Esophagus (tissue), 2 donors: ENCODE results near the gene HYAL1. TPM values are rescaled to one million over a fixed set of nuclear protein-coding genes. Genes with fewer than 3 reads are reported as not detected.

Experiments
- H3K27ac ChIP-seq, 2 donors: one replicate each; pipeline ENCODE4 v1.5.1; 2013; ENCODE audit warnings: low read depth in 2 of 2, mild to moderate bottlenecking in 2 of 2, inconsistent platforms in 1 of 2, low read length in 1 of 2, moderate library complexity in 1 of 2
- H3K27me3 ChIP-seq, 2 donors: one replicate each; pipeline ENCODE4 v1.6.1; 2013; ENCODE audit warnings: low read length in 2 of 2, control low read depth in 1 of 2, mild to moderate bottlenecking in 1 of 2; ENCODE audit not compliant: insufficient read depth in 2 of 2, control insufficient read depth in 1 of 2
- H3K36me3 ChIP-seq, 2 donors: one replicate each; pipeline ENCODE4 v1.6.1; 2013; ENCODE audit warnings: low read length in 1 of 2; ENCODE audit not compliant: control insufficient read depth in 2 of 2, insufficient read depth in 2 of 2
- H3K4me1 ChIP-seq, 2 donors: one replicate each; pipeline ENCODE4 v1.6.1; 2013; ENCODE audit warnings: low read length in 1 of 2; ENCODE audit not compliant: control insufficient read depth in 2 of 2, insufficient read depth in 2 of 2
- H3K4me3 ChIP-seq, 2 donors: one replicate each; pipeline ENCODE4 v1.5.1; 2013; ENCODE audit warnings: low read length in 2 of 2, mild to moderate bottlenecking in 2 of 2, low read depth in 1 of 2, moderate library complexity in 1 of 2
- H3K9me3 ChIP-seq, 2 donors: one replicate each; pipeline ENCODE4 v1.6.1; 2013; ENCODE audit warnings: mild to moderate bottlenecking in 2 of 2, low read depth in 1 of 2, low read length in 1 of 2, moderate library complexity in 1 of 2; ENCODE audit not compliant: control insufficient read depth in 2 of 2, insufficient read depth in 1 of 2
- WGBS, 2 donors: extraction: QIAGEN DNeasy Blood & Tissue Kit; methylation state at CpG; one replicate each; pipeline ENCODE4 v1.1.7; 2013; 5-methylcytosine and 5-hydroxymethylcytosine counted together
- polyA plus RNA-seq, 2 donors: library from polyadenylated mRNA; stranded (reverse); fragments of 200-250 nt; gene quantifications; one replicate each; pipeline ENCODE4 v1.2.3, GENCODE V29; 2013
- donor health status: healthy with polysubstance abuse.
- donor health status: Bipolar disorder and iron deficiency.

HYAL1 gene
- polyA plus RNA-seq, result 1 to 10 TPM; 3.2 to 4.2 TPM

DNA sequence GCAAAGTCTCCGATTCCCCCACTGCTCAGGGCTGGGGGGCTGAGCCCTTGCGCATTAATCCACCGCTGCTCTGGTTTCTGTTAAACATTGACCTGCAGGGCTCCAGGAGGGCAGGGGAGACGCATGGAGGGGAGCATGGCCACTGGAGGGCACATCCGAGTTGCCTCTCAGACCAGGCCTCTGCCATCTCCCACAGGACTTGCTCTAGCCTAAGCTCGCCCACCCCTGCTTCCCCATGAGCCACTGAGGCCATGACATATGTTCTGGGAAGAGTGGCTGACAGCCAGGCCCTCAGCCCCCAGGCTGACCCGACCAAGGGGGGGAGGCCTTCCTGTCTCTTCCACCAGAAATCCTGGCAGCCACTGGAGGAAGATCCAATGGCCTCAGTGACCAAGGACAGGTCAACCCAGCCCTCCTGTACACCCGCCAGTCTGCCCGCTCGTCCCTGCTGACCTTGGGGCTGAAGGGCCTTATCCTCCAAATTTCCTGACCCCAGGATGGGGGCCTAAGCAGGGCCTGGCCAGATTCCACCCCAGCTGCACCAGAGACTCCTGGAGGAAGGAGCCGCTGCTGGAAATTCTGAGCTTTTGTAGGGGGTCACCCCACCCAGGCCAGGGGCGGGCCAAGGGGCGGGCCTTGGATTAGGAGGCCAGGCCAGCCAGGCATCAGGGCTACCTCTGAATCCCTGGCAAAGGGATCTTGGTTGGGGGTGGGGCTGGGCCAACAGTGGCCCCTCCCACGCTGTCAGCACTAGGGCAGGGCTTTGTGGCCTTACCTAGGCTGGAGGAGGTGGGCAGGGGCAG lies at the start of gene HYAL1:
Gene HYAL1 (minus strand): TSS at position 562 of the 803 bp plus-strand sequence. CDS start 618 bp downstream, outside the sequence.
- Histone ChIP-seq H3K9me3 (no peaks in the 10 kb centered on the region), H3K27me3 (no peaks in the 10 kb centered on the region), H3K4me1 (peaks cover 9 to 28% of the 10 kb centered on the region in 2 donors), H3K27ac (peak within 1 kb of the TSS; percentile 58 to 71), H3K36me3 (no peaks in the 10 kb centered on the region), H3K4me3 (peak within 1 kb of the TSS in 1 of 2 donors; percentile 9)
- 54 to 59% methylated on average over 14 of the region's 14 CpGs for WGBS, 2 donors

GRCh38 chr3:50352781-50353180 lies 49.4 kb upstream of the HYAL1 start:
- H3K27ac ChIP-seq, result no peak overlapping the region
- no peaks in the 10 kb centered on the region for H3K9me3 ChIP-seq
- H3K4me1 ChIP-seq, result peaks cover 13 to 39% of the 10 kb centered on the region in 2 donors
- H3K27me3 ChIP-seq, result no peaks in the 10 kb centered on the region
- peaks cover 20 to 47% of the 10 kb centered on the region in 2 donors for H3K36me3 ChIP-seq
- no peak overlapping the region for H3K4me3 ChIP-seq
- 19 to 31% methylated on average over 2 of the region's 2 CpGs for WGBS, 2 donors

- Histone ChIP-seq H3K4me3 (peak overlapping the region; percentile 68 to 71), H3K4me1 (peaks cover 4 to 27% of the 10 kb centered on the region in 2 donors), H3K27ac (peak overlapping the region; percentile 88 to 95), H3K9me3 (no peaks in the 10 kb centered on the region), H3K36me3 (peaks cover 20 to 40% of the 10 kb centered on the region in 2 donors), H3K27me3 (no peaks in the 10 kb centered on the region)
- WGBS, 2 donors, result 38 to 40% methylated on average over 11 of the region's 11 CpGs
These were observed 47.9 kb upstream of the HYAL1 start for GRCh38 chr3:50351323-50351697.

DNA sequence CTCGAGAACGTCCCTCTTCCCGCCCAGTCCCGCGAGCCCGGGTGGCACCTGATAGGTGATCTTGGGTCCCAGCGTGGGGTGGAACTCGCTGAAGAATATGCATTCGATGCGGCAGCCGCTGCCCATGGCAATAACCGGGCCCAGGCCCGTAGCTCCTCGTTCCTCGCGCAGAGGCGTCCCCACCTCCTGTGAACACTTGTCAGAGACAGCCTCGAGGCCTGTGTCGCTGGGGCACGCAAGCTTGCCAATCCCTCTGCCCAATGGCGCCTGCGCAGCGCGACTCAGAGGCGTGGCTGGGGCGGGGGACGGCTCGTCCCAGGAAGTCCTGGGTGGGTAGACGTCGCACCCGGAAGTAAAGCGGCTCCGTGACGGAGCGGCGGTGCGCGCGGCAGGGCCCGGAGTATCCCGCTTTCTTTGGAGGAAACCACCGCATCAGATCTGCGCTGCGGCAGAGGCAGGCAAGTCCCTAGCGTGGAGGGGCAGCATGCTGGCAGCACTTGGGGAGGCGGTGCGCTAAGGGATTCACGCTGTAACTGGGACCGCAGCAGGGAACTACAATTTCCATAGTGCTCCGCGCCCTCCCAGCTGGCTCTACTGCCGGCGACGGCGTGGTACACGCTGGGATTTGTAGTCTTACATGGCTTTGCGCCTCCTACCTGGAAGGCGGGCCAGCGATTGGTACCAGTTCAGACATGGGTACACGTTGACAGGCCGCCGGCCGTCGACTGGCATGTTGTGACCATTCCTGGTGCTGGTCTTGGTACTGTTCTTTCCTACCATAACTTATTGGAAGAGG lies 47.4 kb upstream of the HYAL1 start, which contains the start of the genes CYB561D2 and NPRL2:
Gene CYB561D2 (plus strand): TSS at position 336 of the 796 bp plus-strand sequence. CDS start 572 bp downstream, outside the sequence.
Gene NPRL2 (minus strand): TSS at position 249 of the 796 bp plus-strand sequence. CDS start 123 bp downstream, at position 126.
- no peaks in the 10 kb centered on the region for H3K27me3 ChIP-seq
- H3K9me3 ChIP-seq, result no peaks in the 10 kb centered on the region
- H3K4me1 ChIP-seq, result peaks cover 4 to 25% of the 10 kb centered on the region in 2 donors
- peak within 1 kb of the TSS; percentile 68 to 71 for H3K4me3 ChIP-seq
- WGBS, 2 donors, result 0 to 1% methylated on average over 64 of the region's 64 CpGs
- peaks cover 20 to 36% of the 10 kb centered on the region in 2 donors for H3K36me3 ChIP-seq
- peak within 1 kb of the TSS; percentile 88 to 95 for H3K27ac ChIP-seq

DNA sequence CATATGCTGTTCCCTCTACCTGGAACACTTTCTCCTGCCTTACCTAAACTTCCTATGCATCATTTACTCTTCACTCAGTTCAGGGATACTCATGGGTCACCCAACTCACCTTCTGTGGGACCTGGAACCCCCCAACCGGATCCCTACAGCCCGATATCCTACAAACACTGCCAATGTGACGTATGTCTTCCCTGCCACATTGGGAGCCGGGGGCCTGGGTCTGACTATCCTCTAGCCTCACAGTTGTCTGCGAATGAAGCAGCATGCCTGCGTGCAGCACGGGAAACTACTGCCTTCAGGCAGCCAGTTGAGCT lies 46.8 kb upstream of the HYAL1 start:
- WGBS, 2 donors, result 3 to 7% methylated on average over 7 of the region's 7 CpGs
- H3K4me1 ChIP-seq, result peaks cover 3 to 30% of the 10 kb centered on the region in 2 donors

GRCh38 chr3:50347187-50347813 lies 43.9 kb upstream of the HYAL1 start:
- 27% methylated on average over 14 of the region's 14 CpGs for WGBS, 2 donors
- Histone ChIP-seq H3K4me1 (peaks cover 4 to 33% of the 10 kb centered on the region in 2 donors), H3K9me3 (no peaks in the 10 kb centered on the region), H3K27me3 (no peaks in the 10 kb centered on the region), H3K27ac (peak overlapping the region in 1 of 2 donors; percentile 1), H3K36me3 (peaks cover 3 to 12% of the 10 kb centered on the region in 2 donors), H3K4me3 (no peak overlapping the region)

More for the DNA sequence above, 46.8 kb upstream of the HYAL1 start:
- H3K4me3 ChIP-seq, result peak overlapping the region; percentile 68 to 71
- H3K36me3 ChIP-seq, result peaks cover 17 to 32% of the 10 kb centered on the region in 2 donors
- H3K9me3 ChIP-seq, result no peaks in the 10 kb centered on the region
- H3K27me3 ChIP-seq, result no peaks in the 10 kb centered on the region
- peak overlapping the region; percentile 88 to 95 for H3K27ac ChIP-seq

GRCh38 chr3:50345586-50346234 lies 42.3 kb upstream of the HYAL1 start, which contains the start of gene ZMYND10:
TSS of gene ZMYND10 (minus strand) at chr3:50345732. CDS start at chr3:50345579, 153 bp downstream.
- Histone ChIP-seq H3K4me3 (peak within 1 kb of the TSS; percentile 9 to 13), H3K27ac (peak within 1 kb of the TSS in 1 of 2 donors; percentile 6), H3K9me3 (no peaks in the 10 kb centered on the region), H3K4me1 (peaks cover 11 to 32% of the 10 kb centered on the region in 2 donors), H3K27me3 (no peaks in the 10 kb centered on the region), H3K36me3 (peaks cover 3 to 12% of the 10 kb centered on the region in 2 donors)
- WGBS, 2 donors, result 11 to 12% methylated on average over 42 to 45 of the region's 45 CpGs

- WGBS, 2 donors, result 75 to 76% methylated on average over 8 of the region's 8 CpGs
- H3K9me3 ChIP-seq, result no peaks in the 10 kb centered on the region
- H3K4me3 ChIP-seq, result no peak overlapping the region
- peaks cover 11 to 34% of the 10 kb centered on the region in 2 donors for H3K4me1 ChIP-seq
- peaks cover 3 to 12% of the 10 kb centered on the region in 2 donors for H3K36me3 ChIP-seq
- no peak overlapping the region for H3K27ac ChIP-seq
- H3K27me3 ChIP-seq, result no peaks in the 10 kb centered on the region
These were observed 41.6 kb upstream of the HYAL1 start for GRCh38 chr3:50345008-50345407.
